Fibroblast of lung (primary cell): ENCODE data around the gene SRSF11. TPM values are rescaled to one million over a fixed set of nuclear protein-coding genes. Genes with fewer than 3 reads are reported as not detected.

Experiments used
- DNase-seq, 2 donors: peaks; one replicate each; pipeline versions ENCODE4 v3.0.0 to v3.0.0-alpha.2; 2010; ENCODE audit warnings: low read depth in 2 of 2
- H2AFZ ChIP-seq: 2 replicates; pipeline ENCODE4 v1.5.1; 2012; ENCODE audit warnings: low read length, control low read depth, inconsistent platforms
- H3K27ac ChIP-seq: 2 replicates; pipeline ENCODE4 v1.5.1; 2011; ENCODE audit warnings: low read length, control low read depth; ENCODE audit not compliant: insufficient read depth
- H3K27me3 ChIP-seq: 2 replicates; pipeline ENCODE4 v1.5.1; 2011; ENCODE audit warnings: mild to moderate bottlenecking, low read length; ENCODE audit not compliant: control insufficient read depth, insufficient read depth
- H3K36me3 ChIP-seq: 2 replicates; pipeline ENCODE4 v1.5.1; 2011; ENCODE audit warnings: low read length; ENCODE audit not compliant: control insufficient read depth, insufficient read depth
- H3K4me1 ChIP-seq: 2 replicates; pipeline ENCODE4 v1.5.1; 2011; ENCODE audit warnings: low read length; ENCODE audit not compliant: control insufficient read depth, insufficient read depth; ENCODE audit errors: extremely low read depth
- H3K4me2 ChIP-seq: 2 replicates; pipeline ENCODE4 v1.5.1; 2011; ENCODE audit warnings: low read length, control low read depth; ENCODE audit not compliant: insufficient read depth; ENCODE audit errors: extremely low read depth
- H3K4me3 ChIP-seq, 4 experiments: fragments of 200-600 bp in 1 of 4; sonication (generic) in 1 of 4; replicated peaks in 1 of 4; 2 replicates each; pipeline ENCODE4 v1.5.1; 2011 to 2016; ENCODE audit warnings: low read length in 4 of 4, low read depth in 3 of 4, mild to moderate bottlenecking in 3 of 4, control low read depth in 2 of 4, inconsistent platforms in 1 of 4, mixed read lengths in 1 of 4; ENCODE audit not compliant: insufficient read depth in 1 of 4; ENCODE audit errors: control extremely low read depth in 1 of 4
- H3K79me2 ChIP-seq: 2 replicates; pipeline ENCODE4 v1.5.1; 2012; ENCODE audit warnings: mild to moderate bottlenecking, low read length, inconsistent platforms; ENCODE audit not compliant: control insufficient read depth, insufficient read depth
- H3K9ac ChIP-seq: 2 replicates; pipeline ENCODE4 v1.5.1; 2011; ENCODE audit warnings: mild to moderate bottlenecking, low read length, control low read depth; ENCODE audit not compliant: insufficient read depth
- H3K9me3 ChIP-seq: 2 replicates; pipeline ENCODE4 v1.5.1; 2012; ENCODE audit warnings: low read depth, low read length; ENCODE audit not compliant: control insufficient read depth, insufficient read depth
- H4K20me1 ChIP-seq: 2 replicates; pipeline ENCODE4 v1.5.1; 2011; ENCODE audit warnings: low read length; ENCODE audit not compliant: control insufficient read depth, insufficient read depth; ENCODE audit errors: extremely low read depth
- EZH2 ChIP-seq: IDR thresholded peaks from 2 replicates; pipeline ENCODE4 v1.5.1; 2012; ENCODE audit warnings: low read length, control low read depth, mild to moderate bottlenecking; ENCODE audit errors: missing control alignments
- polyA plus RNA-seq, 2 donors: library from polyadenylated mRNA; depleted of rRNA in 1 of 2; stranded (reverse) in 1 of 2; unstranded in 1 of 2; fragments of >200 nt; gene quantifications; 2 replicates each; pipeline ENCODE4 v1.2.1, GENCODE V29; 2011 to 2012; ENCODE audit warnings: missing spikeins in 1 of 2
- total RNA-seq: library from RNA; depleted of rRNA; stranded (reverse); fragments of >200 nt; gene quantifications from 2 replicates; pipeline ENCODE4 v1.2.1, GENCODE V29; 2014
- TF ChIP-seq, protein P1 (sequence below), 2 donors: IDR thresholded peaks in 1 of 2; conservative IDR thresholded peaks in 1 of 2; 1 replicate in 1 of 2; 2 replicates in 1 of 2; pipeline ENCODE4 v1.5.1; 2011 to 2012; ENCODE audit warnings: low read length in 2 of 2, control low read depth in 1 of 2, inconsistent platforms in 1 of 2, low read depth in 1 of 2, mild to moderate bottlenecking in 1 of 2

SRSF11 gene
- total and polyA plus RNA-seq, 2 donors (not counting 1 experiment from before 2014, with no cell fraction given), result 139 to 163 TPM

DNA sequence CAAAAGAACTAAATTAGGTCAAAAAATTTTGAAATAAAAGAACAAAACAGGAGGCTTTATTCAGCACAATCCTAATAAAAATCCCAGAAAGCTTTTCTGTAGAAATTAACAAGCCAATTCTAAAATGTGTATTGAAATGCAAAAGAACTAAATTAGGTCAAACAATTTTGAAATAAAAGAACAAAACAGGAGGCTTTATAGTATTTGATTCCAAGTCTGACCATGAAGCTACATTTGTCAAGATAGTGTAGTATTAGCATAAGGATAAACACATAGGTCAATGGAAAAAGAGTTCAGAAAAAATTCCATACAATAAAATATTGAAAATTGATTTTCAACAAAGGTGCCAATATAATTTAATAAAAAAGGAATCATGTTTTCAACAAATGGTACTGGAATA is 26.6 kb upstream of the SRSF11 start:
- no peak overlapping the region for H3K4me2 ChIP-seq
- H3K27ac ChIP-seq, result no peak overlapping the region
- H3K79me2 ChIP-seq, result peaks cover 30% of the 10 kb centered on the region

DNA sequence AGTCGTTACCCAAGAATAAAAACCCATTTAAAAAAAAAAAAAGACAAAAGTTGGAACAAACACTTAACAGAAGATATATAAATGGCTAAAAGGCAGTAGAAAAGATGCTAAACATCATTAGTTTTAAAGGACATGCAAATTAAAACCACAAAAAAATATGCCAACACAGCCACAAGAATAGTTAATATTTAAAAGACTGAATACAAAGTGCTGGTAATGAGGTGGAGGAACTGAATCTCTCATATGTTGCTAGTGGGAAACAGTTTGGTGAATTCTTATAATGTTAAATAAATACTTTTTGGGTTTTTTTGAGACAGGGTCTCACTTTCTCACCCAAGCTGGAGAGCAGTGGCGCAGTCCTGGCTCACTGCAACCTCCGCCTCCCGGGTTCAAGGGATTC is 25.8 kb upstream of the SRSF11 start:
- Histone ChIP-seq H3K4me2 (no peak overlapping the region), H3K27ac (no peak overlapping the region), H4K20me1 (no peaks in the 10 kb centered on the region), H3K9ac (no peak overlapping the region), H2AFZ (no peak overlapping the region), H3K4me3 (no peak overlapping the region), H3K36me3 (no peaks in the 10 kb centered on the region), H3K79me2 (peaks cover 36% of the 10 kb centered on the region), H3K4me1 (no peaks in the 10 kb centered on the region), H3K9me3 (no peaks in the 10 kb centered on the region), H3K27me3 (no peaks in the 10 kb centered on the region)
- no peak for DNase-seq
- TF ChIP-seq EZH2, result no peak
- TF ChIP-seq, protein P1, sequence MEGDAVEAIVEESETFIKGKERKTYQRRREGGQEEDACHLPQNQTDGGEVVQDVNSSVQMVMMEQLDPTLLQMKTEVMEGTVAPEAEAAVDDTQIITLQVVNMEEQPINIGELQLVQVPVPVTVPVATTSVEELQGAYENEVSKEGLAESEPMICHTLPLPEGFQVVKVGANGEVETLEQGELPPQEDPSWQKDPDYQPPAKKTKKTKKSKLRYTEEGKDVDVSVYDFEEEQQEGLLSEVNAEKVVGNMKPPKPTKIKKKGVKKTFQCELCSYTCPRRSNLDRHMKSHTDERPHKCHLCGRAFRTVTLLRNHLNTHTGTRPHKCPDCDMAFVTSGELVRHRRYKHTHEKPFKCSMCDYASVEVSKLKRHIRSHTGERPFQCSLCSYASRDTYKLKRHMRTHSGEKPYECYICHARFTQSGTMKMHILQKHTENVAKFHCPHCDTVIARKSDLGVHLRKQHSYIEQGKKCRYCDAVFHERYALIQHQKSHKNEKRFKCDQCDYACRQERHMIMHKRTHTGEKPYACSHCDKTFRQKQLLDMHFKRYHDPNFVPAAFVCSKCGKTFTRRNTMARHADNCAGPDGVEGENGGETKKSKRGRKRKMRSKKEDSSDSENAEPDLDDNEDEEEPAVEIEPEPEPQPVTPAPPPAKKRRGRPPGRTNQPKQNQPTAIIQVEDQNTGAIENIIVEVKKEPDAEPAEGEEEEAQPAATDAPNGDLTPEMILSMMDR (conservative IDR thresholded peaks at IDR 0.05 in 1 of 2, IDR thresholded peaks at IDR 0.05 in 1 of 2; ENCODE audit: low read depth in 1 of 2, low read length in 2 of 2), result no peak

More for the DNA sequence above, 26.6 kb upstream of the SRSF11 start:
- Histone ChIP-seq H3K27me3 (no peaks in the 10 kb centered on the region), H2AFZ (no peak overlapping the region), H4K20me1 (no peaks in the 10 kb centered on the region), H3K4me1 (no peaks in the 10 kb centered on the region), H3K9me3 (no peaks in the 10 kb centered on the region), H3K36me3 (no peaks in the 10 kb centered on the region), H3K9ac (no peak overlapping the region), H3K4me3 (no peak overlapping the region)
- no peak for TF ChIP-seq EZH2
- TF ChIP-seq, protein P1 (conservative IDR thresholded peaks at IDR 0.05 in 1 of 2, IDR thresholded peaks at IDR 0.05 in 1 of 2; ENCODE audit: low read depth in 1 of 2, low read length in 2 of 2), result no peak
- no peak for DNase-seq

DNA sequence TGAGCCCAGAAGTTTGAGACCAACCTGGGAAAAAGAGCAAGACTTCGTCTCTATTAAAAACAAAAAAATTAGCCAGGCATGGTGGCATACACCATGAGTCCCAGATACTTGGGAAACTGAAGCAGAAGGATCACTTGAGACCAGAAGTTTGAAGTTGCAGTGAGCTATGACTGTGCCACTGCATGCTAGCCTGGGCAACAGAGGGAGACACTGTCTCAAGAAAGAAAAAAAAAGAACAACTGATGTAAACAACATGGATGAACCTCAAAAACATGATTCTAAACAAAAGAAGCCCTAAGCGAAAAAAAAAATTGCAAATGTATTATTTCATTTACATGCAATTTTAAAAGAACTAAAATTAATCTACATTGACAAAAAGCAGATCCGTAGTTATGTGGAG is 24.8 kb upstream of the SRSF11 start:
- TF ChIP-seq EZH2, result no peak
- TF ChIP-seq, protein P1 (conservative IDR thresholded peaks at IDR 0.05 in 1 of 2, IDR thresholded peaks at IDR 0.05 in 1 of 2; ENCODE audit: low read depth in 1 of 2, low read length in 2 of 2), result no peak
- no peaks in the 10 kb centered on the region for H4K20me1 ChIP-seq

More for the DNA sequence above, 24.8 kb upstream of the SRSF11 start:
- no peak overlapping the region for H3K9ac ChIP-seq
- no peaks in the 10 kb centered on the region for H3K36me3 ChIP-seq
- H3K4me3 ChIP-seq, result no peak overlapping the region
- no peak overlapping the region for H3K4me2 ChIP-seq
- no peak overlapping the region for H3K27ac ChIP-seq
- no peaks in the 10 kb centered on the region for H3K27me3 ChIP-seq
- H2AFZ ChIP-seq, result no peak overlapping the region
- H3K79me2 ChIP-seq, result peaks cover 39% of the 10 kb centered on the region
- DNase-seq, result no peak
- no peaks in the 10 kb centered on the region for H3K4me1 ChIP-seq
- H3K9me3 ChIP-seq, result no peaks in the 10 kb centered on the region
